NCI-H2227 (cell line): ENCODE data around the gene SLC12A2.

Experiments
- DNase-seq: peaks from one replicate; lab custom pipeline; 2025; ENCODE audit not compliant: unreplicated experiment; lab: John Stamatoyannopoulos, UW

Gene SLC12A2

DNA sequence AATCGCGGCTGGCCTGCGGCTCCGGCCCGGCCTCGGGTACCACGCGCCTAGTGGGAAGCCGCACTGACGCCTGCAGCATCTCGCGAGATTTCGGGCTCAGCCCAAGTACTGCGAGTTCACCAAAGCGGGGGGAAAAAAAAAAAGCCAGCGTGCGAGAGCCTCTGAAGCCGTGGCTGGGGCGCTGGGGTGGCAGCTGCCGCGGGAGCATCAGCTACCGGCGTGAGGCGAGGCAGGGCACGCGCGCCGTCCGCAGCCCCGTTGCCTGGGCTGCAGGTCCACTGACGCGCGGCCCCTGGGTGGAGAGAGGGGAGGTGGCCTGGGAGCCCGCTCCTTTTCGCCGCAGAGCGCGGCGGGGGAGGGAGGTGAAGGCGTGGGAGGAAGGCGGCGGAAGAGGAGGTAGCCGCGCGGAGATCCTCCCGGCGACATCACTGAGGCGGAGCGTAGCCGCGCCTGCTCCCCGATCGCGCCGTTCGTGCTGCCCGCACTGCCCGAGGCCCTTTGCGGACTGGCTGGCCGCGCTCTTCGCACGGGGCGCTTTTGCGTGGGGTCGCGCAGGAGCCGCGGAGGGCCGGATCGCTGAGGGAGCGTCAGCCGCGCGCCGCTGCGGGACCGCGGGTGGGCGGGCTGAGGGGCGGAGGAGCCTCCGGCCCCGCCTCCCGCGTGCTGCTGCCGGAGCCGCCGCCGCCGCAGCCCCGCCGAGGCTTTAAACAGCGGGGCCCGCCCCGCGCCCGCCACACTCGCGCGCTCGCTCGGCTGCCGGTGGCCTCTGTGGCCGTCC, at the start of gene SLC12A2:
TSS of gene SLC12A2 (plus strand) at position 734 of the 778 bp plus-strand sequence. CDS start 189 bp downstream, outside the sequence.
- DNase-seq = peak; percentile 90

DNA sequence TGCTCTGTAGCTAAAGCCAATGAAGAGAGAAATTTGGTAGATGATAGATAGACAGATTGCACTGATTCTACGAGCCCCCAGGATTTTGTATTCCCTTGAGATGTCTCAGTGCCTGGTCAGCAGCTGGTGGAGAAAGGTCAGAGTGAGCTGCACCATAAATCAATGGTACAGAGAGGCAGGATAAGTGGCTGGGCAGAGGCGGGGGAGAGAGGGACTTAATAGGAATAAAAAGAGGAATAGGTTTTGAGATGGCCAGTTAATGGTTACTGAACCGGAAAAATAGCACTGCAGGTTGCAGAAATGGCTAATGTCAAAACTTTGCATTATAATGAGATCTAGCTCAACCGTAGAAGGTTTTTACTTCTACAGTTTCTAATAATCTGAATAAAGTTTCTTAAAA, 47.9 kb upstream of the SLC12A2 start:
- DNase-seq = peak; percentile 22

DNA sequence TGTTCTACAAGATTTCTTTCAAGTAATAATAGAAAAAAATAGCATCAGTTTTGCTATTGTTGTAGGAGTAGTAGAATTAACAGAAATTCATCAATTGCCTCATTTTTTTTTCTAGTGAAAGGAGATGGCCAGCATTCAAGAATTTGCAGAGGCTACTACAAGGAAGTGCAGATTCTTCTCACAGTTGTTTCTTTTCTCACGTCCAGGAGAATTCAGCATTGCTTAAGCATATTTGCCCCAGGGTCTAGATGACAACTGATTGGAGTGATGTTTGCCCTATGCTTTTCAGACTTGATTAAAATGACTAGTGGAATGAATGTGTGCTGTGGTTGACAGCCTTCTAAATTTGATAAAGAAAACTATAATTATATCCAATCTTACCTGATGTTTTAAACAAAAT, 46.6 kb upstream of the SLC12A2 start:
- DNase-seq = no peak

DNA sequence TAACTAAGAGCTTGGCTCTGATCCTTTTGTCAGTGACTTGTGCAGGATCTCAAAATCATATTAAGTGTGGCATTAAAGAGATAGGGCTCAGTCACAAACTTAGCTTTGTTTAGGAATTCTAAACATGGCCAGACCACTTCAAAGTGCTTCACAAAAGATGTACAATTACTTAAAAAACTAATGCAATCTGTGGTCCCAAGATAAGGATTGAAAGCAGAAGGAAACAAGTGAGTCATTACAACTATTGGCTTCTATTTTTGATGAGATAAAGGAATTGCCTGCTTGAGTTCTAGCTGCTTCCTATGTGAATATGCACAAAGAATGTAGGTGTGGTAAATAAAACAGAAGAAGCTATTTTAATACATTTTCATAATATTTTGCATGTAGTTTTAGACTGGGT, 44.9 kb upstream of the SLC12A2 start:
- DNase-seq = no peak

DNA sequence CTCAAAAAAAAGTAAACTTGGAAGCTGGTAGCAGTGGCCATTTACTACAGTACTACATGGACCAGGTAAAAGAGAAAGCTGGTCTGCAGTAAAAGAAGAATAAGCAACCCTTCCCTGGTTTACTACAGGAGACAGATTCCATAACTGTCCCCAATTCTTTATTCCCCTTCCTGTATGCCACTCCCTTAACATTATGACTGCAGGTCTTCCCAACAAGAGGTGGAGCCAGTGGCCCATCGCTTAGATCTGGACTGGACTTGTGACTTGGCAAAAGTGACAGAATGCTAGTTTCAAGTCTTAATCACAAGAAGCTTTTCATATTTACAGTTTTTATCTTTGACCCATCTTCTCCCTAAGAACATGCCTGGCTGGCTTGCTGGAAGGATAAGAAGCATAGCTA, 42.6 kb upstream of the SLC12A2 start:
- no peak for DNase-seq

DNA sequence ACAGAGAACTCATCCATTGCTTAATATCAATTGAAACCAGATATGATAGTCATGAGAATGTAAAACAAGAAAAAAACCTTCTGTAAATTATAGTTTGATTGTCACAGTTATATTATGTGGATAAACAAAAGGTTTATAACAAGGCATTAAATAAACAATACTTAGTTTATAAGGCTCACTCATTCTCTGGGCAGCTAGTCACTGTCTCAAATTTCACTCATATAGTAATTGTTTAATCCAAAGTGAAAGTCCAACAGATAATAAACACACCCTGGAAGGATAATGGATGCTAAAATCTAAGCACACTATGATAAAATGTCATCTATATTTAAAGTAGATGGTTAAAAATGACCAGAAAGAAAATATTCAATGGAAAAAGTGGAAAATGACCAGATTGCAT, 30.8 kb upstream of the SLC12A2 start:
- no peak for DNase-seq

DNA sequence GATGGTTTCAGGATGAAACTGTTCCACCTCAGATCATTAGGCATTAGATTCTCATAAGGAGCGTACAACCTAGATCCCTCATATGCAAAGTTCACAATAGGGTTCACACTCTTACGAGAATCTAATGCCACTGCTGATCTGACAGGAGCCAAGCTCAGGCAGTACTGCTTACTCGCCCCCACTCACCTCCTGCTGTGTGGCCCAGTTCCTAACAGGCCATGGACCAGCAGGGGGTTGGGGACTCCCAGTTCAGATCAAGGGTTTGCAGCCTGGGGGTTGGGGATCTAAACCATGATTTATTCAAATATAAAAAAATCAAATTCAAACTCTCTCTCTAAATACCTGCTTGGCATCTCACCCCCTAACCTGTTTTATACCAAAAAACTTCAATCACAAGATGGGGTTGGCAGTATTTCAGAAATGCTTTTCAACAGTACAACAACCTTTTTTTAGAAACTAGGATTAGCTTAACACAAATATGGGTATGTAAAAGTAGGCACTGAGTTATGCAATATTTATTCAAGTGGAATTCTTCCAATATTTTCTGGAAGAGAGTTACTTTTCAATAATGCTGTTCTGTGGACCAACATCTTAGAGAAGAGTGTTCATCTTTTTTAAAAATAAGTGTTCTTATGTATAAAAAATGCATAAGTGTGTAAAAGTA, 30.1 kb upstream of the SLC12A2 start:
- DNase-seq = no peak

DNA sequence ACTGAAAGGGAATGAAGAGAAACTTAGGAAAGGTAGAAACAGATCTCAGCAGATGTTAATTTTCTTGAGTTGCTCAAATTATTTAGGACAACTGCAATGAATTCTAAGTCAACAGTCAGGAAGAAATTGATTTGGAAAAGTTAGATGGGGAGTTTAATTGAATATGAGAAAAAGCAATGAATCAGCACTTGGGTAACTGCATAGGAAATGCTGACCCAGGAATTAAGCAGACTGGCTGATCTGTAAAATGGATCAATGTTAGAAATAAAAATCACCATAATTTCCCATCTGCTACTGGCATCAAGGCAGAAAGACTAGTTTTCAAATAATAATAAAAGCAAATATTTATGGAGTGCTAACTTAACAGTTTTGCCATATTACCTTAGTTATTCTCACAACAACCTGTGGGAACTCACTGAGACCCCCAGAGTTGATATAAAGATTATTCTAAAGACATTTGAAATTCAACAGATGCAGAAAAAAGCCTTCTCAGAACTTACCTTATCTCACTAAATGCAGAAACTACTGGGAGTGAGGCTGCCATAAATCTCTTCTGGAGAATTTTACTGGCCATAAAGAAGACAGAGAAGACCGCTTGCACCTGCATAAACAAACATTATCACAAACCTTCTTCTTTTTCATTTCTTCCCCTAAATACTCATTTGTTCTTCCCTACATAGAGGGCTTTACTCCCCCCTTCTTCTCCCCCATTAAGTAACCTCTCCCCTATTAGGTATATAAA, 22.8 kb upstream of the SLC12A2 start:
- no peak for DNase-seq

DNA sequence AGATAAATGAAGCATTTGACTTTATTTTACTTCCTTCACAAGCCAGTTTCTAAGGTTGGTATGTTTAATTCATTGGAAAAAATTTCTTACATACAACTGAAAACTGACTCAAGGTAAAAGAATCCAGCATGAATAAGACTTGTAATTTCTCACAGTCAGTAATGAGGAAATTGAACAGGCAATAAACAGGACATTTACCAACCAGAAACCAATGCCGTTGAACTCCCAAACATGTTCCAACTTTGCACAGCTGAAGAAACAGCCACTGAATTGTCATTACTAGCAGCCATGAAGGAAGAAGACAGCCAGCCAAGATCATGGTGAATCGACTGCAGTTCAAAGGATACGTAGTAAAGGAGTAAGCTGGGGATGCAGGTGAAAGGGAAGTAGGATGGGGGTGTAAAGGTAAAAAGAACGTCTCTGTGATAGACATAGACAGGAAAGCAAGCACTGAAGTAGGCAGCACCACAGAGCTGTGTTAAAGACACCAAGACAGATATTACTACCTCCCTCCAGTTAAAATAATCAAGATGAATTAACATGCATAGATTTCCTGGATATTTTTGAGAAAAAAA, 21.3 kb upstream of the SLC12A2 start:
- DNase-seq = no peak

DNA sequence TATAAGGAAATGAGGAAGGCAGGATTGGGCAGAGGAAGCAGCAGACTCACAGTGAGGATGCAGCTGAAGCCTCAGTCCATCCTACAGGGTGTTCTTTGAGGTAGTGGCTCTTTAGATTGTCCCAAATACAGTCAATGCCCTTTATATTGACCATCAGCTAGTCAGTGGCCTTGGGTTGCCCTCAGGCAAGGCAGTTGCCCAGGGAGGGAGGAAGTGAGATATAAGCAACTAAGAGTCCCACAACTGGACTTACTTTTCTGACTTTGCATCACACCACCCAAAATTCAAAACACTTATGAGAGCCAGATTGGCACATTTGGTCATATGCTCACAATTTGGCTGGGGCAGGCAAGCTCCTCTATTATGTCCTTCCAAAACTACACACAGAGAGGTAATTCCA, 9.4 kb upstream of the SLC12A2 start:
- no peak for DNase-seq

DNA sequence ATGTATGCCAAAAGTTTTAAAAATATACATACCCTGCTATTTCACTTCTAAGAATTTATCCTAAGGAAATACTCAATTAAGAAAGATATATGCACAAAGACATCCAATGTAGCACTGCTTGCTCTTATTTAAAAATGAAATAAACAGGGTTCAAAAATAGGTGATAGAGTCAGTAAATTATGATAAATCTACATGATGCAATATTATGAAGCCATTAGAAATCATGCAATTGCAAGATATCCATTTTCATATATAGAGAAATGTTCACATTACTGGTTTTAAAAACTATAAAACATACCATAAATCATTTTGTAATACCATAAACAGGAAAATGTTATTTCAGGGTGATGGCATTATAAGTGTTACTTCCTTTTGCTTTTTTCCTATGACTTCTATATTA, 8.6 kb upstream of the SLC12A2 start:
- DNase-seq = no peak

DNA sequence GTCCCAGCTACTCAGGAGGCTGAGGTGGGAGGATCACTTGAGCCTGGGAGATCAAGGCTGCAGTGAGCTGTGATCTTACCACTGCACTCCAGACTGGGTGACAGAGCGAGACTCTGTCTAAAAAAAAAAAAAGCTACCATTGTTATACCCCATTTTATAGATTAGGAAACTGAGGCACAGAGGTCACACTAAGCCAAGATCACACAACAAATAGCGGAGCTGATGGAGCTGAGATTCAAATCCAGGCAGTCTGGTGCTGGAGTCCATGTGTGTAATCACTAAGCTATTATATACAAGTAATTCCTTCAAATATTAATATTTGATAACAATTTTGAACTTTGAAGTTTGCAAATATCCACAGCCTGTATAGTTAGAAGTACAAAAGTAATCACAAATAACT, 6.0 kb upstream of the SLC12A2 start:
- no peak for DNase-seq

DNA sequence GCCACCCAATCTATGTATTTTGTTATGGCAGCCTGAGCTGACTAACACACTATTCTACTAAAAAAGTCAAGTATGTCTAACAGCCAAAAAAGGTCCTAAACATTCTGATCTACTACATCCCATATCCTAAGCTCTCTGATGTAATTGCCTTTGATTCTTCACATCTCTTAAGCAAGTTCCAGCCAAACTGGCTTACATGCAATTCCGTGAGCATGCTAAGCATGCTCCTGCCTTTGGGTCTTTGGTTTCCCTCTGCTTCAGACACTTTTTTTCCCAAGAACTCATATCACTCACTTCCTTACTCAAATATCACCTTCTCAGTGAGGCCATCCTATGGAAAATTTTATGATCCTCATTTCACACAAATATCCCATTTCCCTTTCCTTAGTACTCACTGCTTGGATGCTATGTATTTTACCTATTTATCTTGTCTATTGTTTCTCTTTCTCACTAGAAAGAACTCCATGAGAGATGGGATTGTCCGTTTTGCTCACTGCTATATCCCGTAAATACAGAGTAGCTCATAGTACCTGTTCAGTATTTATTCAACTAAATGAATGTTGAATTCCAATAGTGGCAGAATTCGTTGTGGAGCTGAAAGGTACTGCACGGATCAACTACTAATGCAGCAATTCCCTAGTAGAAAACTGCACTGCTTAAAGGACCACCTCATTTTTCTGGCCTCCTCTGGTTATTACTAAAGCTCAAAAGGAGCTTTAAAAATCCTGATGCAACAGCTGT, 2.3 kb upstream of the SLC12A2 start:
- peak; percentile 6 for DNase-seq

DNA sequence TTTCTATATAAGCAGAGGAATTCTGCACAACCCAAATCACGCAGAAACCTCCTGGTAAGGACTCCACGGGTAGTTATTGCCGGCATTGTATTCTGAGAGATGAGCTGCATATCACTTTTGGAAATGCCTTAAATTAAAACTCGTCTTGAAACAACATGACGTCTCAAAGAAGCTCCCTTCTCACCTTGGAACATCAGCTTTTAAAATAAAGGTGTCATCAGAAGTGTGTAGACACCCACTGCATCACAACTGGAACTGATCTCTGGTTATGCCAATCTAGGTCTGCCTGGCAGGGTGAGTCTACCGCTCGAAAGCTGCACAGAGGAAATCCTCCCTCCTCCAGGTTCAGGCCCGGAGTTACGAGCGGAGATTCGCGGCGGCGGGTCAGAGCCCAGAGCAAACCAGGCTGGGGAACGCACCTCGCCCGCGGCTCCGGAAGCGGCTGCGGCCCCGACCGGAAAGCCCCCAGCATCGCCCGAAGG, 974 bp upstream of the SLC12A2 start:
- DNase-seq = no peak

DNA sequence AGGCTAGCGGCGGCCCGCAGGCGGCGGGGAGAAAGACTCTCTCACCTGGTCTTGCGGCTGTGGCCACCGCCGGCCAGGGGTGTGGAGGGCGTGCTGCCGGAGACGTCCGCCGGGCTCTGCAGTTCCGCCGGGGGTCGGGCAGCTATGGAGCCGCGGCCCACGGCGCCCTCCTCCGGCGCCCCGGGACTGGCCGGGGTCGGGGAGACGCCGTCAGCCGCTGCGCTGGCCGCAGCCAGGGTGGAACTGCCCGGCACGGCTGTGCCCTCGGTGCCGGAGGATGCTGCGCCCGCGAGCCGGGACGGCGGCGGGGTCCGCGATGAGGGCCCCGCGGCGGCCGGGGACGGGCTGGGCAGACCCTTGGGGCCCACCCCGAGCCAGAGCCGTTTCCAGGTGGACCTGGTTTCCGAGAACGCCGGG, 253 bp downstream of the SLC12A2 start:
- no peak for DNase-seq

DNA sequence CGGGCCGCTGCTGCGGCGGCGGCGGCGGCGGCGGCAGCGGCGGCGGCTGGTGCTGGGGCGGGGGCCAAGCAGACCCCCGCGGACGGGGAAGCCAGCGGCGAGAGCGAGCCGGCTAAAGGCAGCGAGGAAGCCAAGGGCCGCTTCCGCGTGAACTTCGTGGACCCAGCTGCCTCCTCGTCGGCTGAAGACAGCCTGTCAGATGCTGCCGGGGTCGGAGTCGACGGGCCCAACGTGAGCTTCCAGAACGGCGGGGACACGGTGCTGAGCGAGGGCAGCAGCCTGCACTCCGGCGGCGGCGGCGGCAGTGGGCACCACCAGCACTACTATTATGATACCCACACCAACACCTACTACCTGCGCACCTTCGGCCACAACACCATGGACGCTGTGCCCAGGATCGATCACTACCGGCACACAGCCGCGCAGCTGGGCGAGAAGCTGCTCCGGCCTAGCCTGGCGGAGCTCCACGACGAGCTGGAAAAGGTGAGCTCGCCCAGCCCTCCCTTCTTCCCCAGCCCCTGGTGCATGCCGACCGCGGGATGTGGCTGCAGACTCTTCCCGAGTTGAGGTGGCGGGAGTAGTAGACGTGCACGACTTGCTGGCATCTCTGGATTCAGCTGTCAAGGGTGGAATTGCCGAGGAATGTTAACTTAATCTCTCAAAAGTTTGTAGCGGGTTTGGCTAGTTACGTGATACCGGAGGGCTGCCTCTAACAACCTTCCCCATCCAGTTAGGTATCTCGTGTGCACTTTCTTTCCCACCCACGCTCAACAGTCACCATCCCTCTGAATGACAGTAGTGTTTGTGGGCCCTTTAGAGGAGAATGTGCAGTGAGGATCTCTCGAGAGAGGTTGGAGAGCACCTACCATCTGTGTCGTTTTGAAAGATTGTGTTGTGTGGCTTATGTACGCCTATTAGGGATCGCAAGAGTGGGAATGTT, 932 bp downstream of the SLC12A2 start:
- DNase-seq = peak; percentile 29

DNA sequence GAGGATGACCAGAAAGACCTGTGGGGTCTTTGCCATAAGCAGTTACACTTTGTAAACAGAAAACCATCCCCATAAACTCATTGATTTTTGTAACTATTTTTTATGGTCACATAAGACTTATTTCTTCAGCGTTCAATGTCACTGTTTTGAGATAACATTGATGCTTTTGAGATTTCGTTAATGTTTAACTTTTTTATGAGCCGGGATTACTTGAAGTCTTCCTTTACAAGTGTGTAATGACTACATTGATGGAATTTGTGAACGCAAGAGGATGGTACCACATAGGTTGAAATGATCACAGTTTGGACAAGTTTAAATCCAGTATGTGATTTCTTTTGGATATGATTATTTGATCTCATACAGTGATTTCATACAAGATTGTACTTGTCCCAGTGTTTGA, 1.8 kb downstream of the SLC12A2 start:
- DNase-seq = no peak

DNA sequence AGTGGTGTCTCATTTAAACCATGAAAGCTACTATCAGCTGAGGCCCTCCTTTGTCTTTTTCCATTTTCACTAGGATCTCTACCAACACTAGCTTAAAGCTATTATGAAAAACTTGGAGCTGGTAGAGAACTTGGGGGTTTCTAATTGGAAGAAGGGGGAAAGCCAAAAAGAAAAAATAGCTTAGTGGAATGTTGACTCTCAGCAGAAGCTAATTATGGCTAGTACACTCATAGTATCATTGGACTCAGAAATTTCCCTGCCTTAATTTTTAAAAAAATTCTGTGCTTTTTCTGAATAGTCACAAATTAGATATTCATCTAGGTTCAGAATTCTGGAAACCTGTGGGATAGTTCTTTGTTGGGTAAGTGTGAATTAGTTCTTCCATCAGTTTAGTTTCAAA, 8.0 kb downstream of the SLC12A2 start:
- no peak for DNase-seq

DNA sequence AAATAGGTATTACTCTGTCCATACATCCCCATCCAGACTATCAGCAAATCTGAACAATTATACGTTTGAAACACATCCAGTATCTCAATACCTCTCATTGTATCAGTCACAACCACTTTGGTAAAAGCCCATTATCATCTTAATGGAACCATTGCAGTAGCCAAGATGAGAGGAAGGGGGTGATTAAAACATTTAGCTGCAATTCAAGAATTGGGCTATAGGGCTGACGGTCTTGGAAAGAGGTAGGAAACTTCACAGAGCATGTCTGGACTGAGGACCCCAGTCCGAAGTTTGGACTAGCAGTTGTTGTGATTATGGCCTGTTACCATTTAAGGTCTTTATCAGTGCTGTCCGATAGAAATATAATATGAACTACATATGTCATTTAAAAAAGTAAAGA, 8.6 kb downstream of the SLC12A2 start:
- no peak for DNase-seq

DNA sequence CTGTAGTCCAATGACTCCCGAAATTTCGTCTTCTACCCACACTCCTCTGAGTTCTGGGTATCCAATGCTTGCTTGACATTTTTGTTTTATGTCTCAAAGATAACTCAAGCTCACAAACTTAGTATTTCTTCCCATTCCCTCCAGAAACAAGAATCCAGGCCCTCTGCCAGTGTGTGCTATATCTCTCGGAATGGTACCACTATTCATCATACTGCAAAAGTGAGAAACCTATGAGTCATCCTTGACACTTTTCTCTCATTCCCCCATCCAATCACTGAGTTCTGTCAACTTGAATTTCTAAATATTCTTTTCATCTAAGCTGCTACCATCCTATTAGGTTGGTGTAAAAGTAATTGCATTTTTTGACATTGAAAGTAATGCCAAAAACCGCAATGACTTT, 9.8 kb downstream of the SLC12A2 start:
- no peak for DNase-seq
